GM19043 (cell line): ENCODE data around the gene WWC1.

Experiments used
- ATAC-seq: cut with Tn5 transposase; IDR thresholded peaks from one replicate; pipeline ENCODE4 v1.9.1; 2021; ENCODE audit warnings: low read depth; ENCODE audit not compliant: unreplicated experiment

Gene WWC1

DNA sequence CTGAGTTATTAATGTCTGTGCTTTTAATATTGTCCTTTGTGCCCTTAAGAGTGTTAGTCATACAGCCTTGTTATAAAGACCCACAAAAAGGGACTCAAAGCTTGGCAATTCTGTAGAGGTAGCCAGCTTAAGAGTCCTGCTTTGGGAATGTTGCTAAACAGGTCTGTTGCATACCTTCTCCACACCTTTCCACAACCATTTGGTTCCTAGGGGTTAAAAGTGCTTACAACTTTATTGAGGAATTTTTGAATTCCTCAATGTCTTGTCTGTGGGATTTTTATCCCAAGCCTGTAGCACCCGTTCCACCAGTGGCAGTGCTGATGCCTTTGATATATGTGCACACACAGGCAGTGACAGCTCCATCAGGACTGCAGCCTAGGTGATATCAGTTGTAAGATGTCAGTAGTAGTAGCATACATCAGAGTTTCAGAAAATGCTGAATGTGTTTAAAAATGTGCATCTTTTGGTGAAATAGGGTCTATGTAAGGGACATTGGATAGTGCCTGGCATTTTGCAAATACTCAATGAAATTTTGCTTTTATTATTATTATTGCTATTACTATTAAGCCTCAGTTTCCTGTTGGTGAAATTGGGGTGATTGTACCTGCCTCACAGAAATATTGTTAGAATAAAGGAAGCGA lies 68.5 kb downstream of the WWC1 start:
- ATAC-seq: no peak

DNA sequence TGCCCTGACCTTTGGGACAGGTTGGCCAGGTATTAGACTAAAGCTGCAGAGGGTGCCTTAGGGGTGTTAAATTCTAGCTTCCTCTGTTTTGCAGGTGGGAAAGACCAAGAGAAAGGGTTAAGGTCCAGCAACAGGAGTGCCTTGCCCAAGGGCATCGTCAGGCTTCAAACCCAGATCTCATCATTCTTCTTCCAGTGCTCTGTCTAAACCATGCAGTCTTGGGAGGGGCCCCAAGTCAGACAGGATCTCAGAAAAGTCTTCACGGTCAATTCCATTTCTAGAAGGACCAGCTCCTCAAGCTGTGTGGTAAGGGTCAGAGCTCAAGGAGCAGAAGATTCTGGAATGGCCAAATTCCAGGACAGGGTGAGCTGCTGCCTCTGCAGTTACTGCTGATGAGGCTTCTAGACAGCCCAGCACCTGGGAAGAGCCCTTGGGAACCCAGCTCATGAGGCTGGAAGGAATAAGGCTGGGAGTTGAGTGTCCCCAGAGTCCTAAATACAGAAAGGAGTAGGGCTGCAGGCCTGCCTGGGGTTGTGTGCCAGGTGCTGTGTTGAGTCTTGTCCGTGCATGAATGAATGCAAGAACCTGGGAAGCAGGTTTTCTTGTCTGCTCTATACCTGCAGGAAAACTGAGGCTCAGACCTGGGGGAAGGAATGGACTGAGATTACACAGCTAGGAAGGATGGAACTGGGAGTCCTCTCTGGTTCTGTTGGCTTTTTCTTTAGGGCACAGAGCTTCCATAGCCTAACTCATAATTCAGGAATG lies 69.3 kb downstream of the WWC1 start:
- ATAC-seq: no peak

DNA sequence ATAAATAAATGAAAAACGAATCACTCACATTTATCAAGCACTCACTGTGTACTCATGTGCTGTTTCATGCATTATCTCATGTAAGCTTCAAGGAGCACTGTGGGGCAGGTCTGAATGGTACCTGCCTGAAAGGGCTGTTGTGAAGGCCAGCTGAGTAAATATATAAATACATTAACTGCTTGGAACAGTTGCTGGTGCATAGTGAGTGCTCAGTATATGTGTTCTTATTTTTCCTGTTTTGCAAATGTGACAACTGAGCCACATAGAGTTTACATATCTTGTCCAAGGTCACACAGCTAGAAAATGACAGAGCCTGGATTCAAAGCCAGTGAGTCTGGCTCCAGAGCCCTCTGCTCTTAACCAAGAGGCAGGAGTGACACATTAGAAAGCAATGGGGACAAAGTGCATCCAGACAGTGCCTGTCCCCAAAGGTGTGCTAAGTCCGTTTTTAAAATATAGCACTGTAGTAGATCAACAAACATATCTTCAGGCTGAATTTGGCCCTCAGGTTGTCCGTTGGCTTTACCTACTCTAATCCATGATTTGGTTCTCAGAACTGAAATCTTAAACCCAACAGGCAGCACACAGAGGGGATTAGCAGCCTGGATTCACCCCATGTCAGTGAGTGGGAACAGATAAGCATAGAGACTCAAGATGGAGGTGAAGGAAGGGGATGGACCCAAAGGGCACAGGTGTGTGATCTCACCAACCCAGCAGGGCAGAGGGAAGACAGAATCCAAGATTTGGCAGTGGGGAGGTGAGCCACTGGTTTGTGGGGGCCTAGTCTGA lies 70.8 kb downstream of the WWC1 start:
- ATAC-seq: no peak

DNA sequence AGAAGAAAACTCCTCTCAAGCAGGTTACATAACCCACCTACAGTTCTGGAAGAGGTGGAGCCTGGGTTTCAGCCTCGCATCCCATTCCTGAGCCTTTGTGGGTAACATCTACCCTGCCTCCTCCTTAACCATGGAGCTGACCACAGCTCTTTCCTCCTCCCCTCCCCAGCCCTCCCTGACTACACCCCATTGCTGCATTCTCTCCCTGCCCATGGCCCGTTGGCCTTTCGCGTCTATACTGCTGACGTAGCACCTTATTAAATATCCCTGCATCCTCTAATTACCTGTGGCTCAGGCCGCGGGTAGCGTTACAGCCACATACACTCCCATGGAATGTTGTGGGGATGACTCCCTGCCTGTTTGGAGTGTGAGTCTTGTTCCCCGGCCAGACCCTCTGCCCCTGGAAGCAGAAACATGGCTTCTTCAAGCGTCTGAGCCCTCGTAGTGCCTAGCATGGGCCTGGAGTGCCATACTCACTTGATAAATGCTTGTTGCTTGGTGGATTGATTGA lies 72.8 kb downstream of the WWC1 start:
- no peak for ATAC-seq

DNA sequence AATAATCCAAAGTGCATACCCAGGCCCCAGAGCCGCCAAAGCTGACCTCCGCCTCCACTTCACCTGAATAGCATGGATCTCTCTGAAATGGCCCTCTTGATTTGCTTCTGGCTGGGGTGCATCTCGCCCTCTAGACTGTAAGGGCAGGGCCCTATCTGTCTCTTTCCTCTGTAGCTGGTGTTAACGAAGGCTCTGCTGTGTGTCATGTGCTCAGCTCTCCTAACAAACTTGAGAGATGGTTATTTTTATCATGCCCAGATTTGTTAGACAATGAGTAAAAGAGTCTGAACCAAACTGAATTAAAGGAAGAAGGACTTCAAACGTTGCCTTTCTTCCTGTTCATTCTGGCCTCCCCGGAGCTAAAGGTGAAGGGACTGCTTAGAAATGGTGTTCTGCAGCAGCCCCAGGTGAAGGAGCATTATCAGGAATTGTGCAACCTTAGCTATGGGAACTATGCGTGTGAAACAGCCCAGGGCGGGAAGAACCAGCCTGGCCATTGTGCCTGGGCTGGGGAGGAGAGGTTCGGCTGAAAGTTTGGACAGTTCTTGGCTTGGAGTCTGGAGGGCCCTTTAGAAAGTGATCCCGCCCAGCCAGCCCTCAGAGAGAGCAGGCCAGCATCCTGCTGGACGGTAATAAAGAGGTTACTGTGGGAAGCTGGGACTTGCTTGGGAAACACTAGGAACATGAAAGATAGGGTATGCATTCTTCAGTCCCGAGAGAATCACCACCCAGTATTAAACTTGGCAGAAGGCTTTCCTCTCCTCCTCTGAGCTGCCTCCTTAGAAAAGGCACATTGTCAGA lies 73.5 kb downstream of the WWC1 start:
- ATAC-seq: no peak

DNA sequence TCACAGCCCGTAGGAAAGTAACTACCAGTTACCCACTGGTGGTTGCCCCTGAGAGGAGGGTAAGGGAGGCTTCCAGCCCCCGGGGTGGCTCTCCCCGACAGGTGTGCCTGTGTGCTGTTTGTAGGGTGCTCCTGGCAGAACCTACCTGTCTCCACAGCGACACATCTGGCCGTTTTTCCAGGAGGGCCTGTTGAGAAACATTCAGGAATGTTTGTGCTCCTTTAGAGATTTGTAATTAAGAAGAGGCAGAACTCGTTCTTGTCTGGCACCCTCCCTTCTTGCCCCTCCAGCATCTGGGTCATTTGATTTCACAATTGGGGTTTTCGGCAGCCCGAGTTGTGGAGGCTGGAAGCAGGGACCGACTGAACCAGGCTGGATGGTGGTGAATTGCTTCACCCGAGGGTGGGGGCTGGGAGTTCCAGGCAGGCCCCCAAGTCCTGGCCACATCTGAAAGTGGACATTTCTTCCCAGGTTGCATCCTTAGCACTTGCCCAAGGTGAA lies 74.2 kb downstream of the WWC1 start:
- ATAC-seq: no peak

DNA sequence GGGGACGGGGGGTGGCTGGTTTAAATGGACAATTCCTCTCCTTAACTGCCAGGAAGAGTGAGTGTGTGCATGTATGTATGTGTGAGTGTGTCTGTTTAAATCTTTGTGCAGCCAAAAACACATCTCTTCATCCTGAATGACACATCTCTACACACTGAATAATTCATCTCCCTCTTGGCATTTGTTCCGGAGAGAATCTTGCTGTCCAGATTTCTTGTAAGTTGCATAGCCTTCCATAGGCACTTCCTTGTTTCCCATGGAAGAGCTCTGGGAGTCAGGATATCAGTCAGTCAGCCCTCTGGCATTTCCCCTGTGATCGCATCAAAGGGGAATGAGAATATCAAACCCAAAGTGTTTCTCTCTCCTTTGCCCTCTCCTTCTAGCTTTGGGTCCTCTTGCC lies 74.7 kb downstream of the WWC1 start:
- ATAC-seq: no peak

DNA sequence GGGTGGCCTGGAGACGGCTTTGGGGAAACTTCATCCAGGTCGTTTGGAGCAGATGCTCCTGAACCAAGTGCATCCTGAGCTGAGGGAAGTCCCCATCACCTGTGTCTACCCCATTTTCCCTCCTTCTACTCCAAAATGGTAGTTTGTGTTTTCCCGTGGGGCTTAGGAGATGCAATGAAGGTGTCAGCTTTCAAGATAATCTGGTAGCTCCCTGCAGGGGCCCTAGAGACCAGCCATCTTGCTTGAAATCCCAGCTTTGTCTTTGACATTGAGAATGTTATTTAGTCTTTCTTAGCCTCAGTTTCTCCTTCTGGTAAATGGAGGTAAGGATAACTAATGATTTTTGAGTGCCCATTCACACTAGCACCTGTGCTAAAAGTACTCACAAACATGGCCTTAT lies 77.4 kb downstream of the WWC1 start:
- no peak for ATAC-seq

DNA sequence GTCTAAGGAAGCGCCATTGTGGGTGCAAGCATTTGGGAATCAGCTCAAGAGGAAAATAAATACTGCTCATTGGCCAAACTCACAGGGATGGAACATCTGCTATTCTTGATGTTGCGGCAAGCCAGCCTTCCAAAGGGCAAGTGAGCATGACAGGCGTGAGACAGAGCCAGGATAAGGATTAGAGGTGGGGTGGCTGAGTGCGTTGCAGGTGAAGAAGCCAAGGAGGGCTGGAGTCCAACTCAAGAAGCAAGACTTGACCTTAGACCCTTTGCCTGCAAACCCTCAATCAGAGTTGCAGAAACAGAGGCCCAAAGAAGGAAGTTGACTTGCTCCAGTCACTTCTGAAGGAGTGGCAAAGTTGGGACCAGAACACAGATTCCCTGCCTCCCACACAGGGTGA lies 79.4 kb downstream of the WWC1 start:
- no peak for ATAC-seq

DNA sequence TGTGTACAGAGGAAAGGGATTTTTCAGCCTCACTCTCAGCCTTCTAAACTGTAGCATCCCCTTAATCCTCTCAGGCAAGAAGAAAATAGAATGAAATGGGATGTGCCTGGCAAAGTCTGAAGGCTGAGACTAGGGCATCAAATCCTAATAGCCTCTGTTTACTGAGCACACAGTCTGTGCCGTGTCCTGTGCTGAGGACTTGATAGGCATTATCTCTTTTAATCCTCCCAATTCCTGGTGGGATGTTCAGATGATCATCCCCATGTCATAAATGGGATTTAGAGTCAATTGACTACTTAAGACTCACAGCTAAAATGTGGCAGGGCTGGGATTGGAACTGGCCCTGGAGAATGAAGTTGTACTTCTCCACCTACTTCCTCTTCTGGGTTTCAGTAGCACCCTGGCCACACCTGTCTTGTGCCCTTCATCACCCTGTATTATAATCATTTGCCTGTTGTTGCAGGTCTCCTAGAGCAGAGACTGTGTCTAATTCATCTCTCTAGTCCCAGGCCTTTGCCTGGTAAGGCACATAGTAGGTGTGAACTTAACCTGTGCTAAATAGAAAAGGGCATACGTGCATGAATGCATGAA lies 81.0 kb downstream of the WWC1 start:
- no peak for ATAC-seq

DNA sequence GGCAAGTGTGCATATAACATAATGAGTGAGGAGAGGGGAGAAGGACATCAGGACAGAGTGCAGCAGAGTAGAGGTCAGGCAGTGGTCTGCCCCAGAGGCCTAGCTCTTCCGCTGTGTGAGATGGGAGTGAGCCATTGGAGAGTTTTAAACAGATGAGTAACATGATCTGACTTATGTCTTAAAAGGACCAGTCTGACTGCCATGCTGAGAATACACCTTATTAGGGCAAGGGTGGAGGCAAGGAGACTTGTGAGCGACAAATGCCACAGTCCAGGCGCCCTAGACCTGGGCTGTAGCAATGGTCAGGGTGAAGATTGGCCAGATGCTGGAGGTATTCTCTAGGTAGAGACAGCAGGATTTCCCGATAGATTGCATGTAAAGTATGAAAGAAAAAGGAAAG lies 83.1 kb downstream of the WWC1 start:
- no peak for ATAC-seq

DNA sequence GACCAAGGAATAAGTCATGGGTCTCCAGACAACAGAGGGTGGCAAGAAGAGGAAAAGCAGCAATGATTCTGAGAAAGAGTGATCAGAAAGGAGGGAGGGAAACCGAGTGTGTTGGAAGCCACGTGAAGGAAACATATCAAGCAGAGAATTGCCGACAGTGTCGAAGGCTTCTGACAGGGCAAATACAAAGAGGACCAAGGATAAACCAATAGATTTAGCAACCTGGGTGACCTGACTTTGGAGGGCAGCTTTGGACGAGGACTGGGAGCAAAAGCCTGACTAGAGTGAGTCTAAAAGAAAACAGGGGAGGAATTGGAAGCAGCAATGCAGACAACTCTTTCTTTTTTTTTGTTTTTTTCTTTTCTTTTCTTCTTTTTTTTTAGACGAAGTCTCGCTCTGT lies 83.8 kb downstream of the WWC1 start:
- ATAC-seq: no peak

DNA sequence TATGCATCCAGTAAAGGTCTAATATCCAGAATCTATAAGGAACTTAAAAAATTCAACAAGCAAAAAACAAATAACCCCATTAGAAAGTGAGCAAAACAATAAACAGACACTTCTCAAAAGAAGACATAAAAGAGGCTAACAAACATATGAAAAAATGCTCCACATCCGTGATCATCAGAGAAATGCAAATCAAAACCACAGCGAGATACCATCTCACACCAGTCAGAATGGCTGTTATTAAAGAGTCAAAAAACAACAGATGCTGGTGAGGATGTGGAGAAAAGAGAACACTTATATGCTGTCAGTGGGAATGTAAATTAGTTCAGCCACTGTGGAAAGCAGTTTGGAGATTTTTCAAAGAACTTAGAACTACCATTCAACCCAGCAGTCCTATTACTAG lies 86.1 kb downstream of the WWC1 start:
- no peak for ATAC-seq

DNA sequence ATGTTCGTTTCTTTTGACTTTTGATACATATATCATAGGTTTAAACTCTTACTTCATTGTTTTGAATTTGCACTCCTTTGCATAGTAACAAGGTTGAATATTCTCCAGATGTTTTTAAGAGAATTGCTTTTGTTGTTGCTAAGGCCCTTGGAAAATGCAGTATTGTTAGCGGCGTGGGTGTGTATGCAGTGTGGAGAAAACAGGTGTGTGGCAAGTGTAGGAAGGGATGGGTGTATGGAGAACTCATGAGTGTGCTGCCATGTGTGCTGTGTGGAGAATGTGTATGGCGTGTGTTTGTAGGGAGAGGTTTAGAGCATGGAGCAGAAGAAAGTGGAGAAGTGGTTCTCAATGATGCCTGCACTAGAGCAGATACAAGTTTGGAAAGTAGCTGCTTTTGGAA lies 87.3 kb downstream of the WWC1 start:
- ATAC-seq: no peak

DNA sequence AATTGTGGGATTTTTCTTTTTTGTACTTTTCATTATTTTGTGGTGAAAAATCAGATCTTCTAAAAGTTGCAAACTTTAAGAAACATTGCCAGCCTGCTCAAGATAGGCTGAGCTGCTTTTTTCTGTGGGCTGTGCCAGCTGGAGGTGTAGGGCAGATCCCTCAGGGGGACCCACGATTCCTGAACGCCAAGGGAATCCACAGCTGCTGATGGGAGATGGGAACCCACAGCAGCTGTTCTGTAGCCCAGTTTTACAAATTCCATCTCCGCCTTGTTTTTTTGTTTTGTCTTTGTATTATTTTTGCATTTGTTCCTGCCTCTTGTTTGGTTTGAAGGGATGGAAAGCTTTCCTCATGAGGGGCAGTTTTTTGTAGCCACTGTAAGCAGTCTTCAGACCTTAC lies 91.0 kb downstream of the WWC1 start:
- ATAC-seq: no peak

DNA sequence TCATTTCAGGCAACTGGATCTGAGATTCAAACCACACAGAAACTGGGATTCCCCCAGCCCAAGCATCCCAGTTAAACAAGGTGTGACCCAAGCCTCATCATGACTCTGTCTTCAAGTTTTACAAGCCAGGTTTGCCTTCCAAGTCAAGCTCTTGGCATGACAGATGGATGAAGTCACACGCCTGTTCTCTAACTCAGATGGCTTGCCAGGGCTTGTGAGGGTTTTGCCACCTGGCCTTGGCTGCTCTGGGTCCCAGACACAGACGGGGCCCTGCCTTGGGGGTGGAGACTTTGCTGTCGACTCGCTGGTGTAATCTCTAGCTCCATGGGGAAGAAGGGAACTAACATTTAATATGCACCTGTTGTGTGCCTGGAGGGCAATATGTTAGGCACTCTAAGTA lies 99.0 kb downstream of the WWC1 start:
- ATAC-seq: no peak

DNA sequence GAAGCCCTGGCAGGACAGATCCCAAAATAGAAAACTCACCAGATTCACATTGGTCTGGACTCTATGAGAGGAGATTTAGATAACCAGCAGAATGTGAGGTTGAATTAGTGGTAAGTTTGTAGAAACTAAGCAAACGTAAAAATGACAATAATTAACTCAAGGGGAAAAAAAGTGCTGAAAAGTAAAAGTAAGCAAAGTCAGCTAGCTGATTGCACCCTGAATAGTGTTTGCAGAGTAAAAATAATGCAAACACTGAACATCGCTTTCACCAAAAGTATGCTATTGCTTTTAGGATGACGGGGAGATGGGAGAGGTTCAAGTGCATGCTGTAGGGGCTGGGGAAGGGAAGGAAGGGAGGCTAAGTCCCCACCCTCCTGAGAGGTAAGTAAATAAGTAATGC lies 102.3 kb downstream of the WWC1 start:
- ATAC-seq: no peak

DNA sequence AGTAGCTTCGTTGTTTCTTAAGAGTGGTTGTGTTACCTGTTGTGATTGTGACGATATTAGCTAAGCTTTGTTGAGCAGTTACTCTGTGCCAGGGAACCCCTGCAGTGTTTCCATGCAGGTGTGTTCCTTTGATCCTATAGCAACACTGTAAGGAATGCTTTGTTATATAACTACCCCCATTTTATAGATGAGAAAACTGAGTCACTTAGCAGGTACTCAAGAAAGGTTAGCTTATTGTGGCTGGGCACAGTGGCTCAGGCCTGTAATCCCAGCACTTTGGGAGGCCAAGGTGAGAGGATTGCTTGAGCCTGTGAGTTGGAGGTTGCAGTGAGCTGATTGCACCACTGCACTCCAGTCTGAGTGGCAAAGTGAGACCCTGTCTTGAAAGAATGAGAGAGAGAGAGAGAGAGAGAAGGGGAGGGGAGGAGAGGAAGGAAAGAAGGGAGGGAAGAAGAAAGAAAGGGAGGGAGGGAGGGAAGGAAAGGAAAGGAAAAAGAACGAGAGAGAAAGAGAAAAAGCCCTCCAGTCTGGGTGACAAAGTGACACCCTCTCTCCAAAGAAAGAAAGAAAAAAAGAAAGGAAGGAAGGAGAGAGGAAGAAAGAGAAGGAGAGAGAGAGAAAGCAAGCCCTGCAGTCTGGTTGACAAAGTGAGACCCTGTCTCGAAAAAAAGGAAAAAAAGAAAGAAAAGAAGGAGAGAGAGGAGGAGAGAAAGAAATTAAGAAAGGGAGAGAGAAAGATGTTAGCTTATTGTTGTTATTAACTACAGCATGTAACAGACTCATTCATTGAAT lies 109.2 kb downstream of the WWC1 start:
- no peak for ATAC-seq

DNA sequence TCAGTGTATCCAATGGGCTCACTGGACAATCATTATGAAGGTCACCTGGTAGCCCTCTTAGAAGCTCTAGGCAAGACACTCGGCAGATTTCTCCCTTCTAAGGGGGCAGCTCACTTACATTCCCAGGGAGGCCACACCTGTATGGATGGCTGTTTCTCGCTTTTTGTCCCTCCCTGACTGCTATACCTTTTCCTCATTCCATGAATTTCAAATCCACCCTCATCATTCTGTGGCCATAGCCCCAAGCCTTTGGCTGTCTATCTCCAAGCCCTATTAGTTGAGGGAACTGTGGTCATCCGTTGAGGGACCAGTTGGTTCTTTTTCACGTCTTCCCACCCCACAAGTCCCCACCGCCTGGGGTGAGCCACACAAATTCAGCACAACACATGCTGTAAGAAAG lies 109.8 kb downstream of the WWC1 start:
- ATAC-seq: no peak
